OCI-LY3 (cell line): ENCODE data around the gene ADAP1.

Experiments
- H2AFZ ChIP-seq: fragments of 200-600, 300-600 bp; shearing (Covaris generic); 2 replicates; pipeline ENCODE4 v1.6.0; 2014; ENCODE audit warnings: antibody characterized with exemption, low read depth, low read length
- H3K27ac ChIP-seq: fragments of 200-600, 300-600 bp; sonication (generic); 2 replicates; pipeline ENCODE4 v1.5.1; 2014; ENCODE audit warnings: mild to moderate bottlenecking, low read length, moderate library complexity, mixed read lengths
- H3K27me3 ChIP-seq: fragments of 200-600, 300-600 bp; sonication (generic); 2 replicates; pipeline ENCODE4 v1.6.1; 2014; ENCODE audit warnings: low read depth, low read length, mixed read lengths
- H3K36me3 ChIP-seq: fragments of 200-600, 300-600 bp; sonication (generic); replicated peaks from 2 replicates; pipeline ENCODE3; 2014; ENCODE audit warnings: low read depth, low read length, mixed read lengths
- H3K4me1 ChIP-seq: fragments of 300-600, 200-600 bp; sonication (generic); 2 replicates; pipeline ENCODE4 v1.6.1; 2014; ENCODE audit warnings: low read length, mixed read lengths
- H3K4me2 ChIP-seq: fragments of 200-600, 300-600 bp; sonication (generic); 2 replicates; pipeline ENCODE4 v1.6.1; 2014; ENCODE audit warnings: low read length, mixed read lengths
- H3K4me3 ChIP-seq: fragments of 300-600, 200-600 bp; sonication (generic); 2 replicates; pipeline ENCODE4 v1.5.1; 2014; ENCODE audit warnings: antibody characterized with exemption, mild to moderate bottlenecking, low read length, moderate library complexity
- H3K79me2 ChIP-seq: fragments of 300-600, 200-600 bp; shearing (Covaris generic); 2 replicates; pipeline ENCODE4 v1.6.1; 2014; ENCODE audit warnings: mild to moderate bottlenecking, low read length, mixed read lengths
- H3K9ac ChIP-seq: fragments of 300-600, 200-600 bp; shearing (Covaris generic); 2 replicates; pipeline ENCODE4 v1.6.0; 2014; ENCODE audit warnings: mild to moderate bottlenecking, low read length, moderate library complexity
- H3K9me3 ChIP-seq: fragments of 200-600, 300-600 bp; shearing (Covaris generic); 2 replicates; pipeline ENCODE4 v1.6.1; 2014; ENCODE audit warnings: low read length, mixed read lengths; ENCODE audit not compliant: insufficient read depth
- H4K20me1 ChIP-seq: fragments of 200-600, 300-600 bp; sonication (generic); 2 replicates; pipeline ENCODE4 v1.6.1; 2016; ENCODE audit warnings: low read length, mixed read lengths; ENCODE audit not compliant: insufficient read depth
- CTCF ChIP-seq: fragments of 200-600, 300-600 bp; sonication (generic); IDR thresholded peaks from 2 replicates; pipeline ENCODE4 v1.5.1; 2014; ENCODE audit warnings: antibody characterized with exemption, low read length, low read depth
- EZH2phosphoT487 ChIP-seq: fragments of 200-600 bp; shearing (Covaris generic); IDR thresholded peaks from 2 replicates; pipeline ENCODE4 v1.6.1; 2018; ENCODE audit warnings: antibody characterized with exemption, mixed run types, low read depth

ADAP1 gene

GRCh38 chr7:871900-872537, 82.5 kb downstream of the ADAP1 start:
- H2AFZ ChIP-seq: no peak overlapping the region

GRCh38 chr7:869348-869747, 85.1 kb downstream of the ADAP1 start:
- H3K36me3 ChIP-seq: peaks cover 22% of the 10 kb centered on the region
- H2AFZ ChIP-seq: no peak overlapping the region
- no peak overlapping the region for H3K27ac ChIP-seq
- no peaks in the 10 kb centered on the region for H3K79me2 ChIP-seq
- no peaks in the 10 kb centered on the region for H3K27me3 ChIP-seq
- no peak for TF ChIP-seq CTCF
- no peak for TF ChIP-seq EZH2phosphoT487
- H3K9me3 ChIP-seq: no peaks in the 10 kb centered on the region
- H3K4me3 ChIP-seq: no peak overlapping the region
- no peak overlapping the region for H3K4me2 ChIP-seq
- H3K9ac ChIP-seq: no peak overlapping the region
- peaks cover 8% of the 10 kb centered on the region; the same call in 1 of the 2 replicates for H3K4me1 ChIP-seq
- H4K20me1 ChIP-seq: no peaks in the 10 kb centered on the region

More at GRCh38 chr7:871900-872537, 82.5 kb downstream of the ADAP1 start:
- H3K9ac ChIP-seq: no peak overlapping the region
- peaks cover 15% of the 10 kb centered on the region for H3K36me3 ChIP-seq
- no peak overlapping the region for H3K4me2 ChIP-seq
- H3K9me3 ChIP-seq: no peaks in the 10 kb centered on the region
- H3K4me3 ChIP-seq: no peak overlapping the region
- peaks cover 14% of the 10 kb centered on the region; the same call in 1 of the 2 replicates for H3K4me1 ChIP-seq
- no peaks in the 10 kb centered on the region for H4K20me1 ChIP-seq
- TF ChIP-seq EZH2phosphoT487 (no peak), CTCF (no peak)
- H3K79me2 ChIP-seq: peaks cover 2% of the 10 kb centered on the region
- H3K27ac ChIP-seq: no peak overlapping the region
- no peaks in the 10 kb centered on the region for H3K27me3 ChIP-seq

- Histone ChIP-seq H3K36me3 (peaks cover 14% of the 10 kb centered on the region), H3K27ac (no peak overlapping the region), H4K20me1 (no peaks in the 10 kb centered on the region), H3K4me2 (no peak overlapping the region), H3K4me3 (no peak overlapping the region), H3K4me1 (peaks cover 1% of the 10 kb centered on the region; the same call in 1 of the 2 replicates), H3K79me2 (no peaks in the 10 kb centered on the region), H3K9me3 (no peaks in the 10 kb centered on the region), H2AFZ (no peak overlapping the region), H3K27me3 (no peaks in the 10 kb centered on the region), H3K9ac (no peak overlapping the region)
- no peak for TF ChIP-seq EZH2phosphoT487
- no peak for TF ChIP-seq CTCF
Measured at GRCh38 chr7:868189-868486, 86.3 kb downstream of the ADAP1 start.

DNA sequence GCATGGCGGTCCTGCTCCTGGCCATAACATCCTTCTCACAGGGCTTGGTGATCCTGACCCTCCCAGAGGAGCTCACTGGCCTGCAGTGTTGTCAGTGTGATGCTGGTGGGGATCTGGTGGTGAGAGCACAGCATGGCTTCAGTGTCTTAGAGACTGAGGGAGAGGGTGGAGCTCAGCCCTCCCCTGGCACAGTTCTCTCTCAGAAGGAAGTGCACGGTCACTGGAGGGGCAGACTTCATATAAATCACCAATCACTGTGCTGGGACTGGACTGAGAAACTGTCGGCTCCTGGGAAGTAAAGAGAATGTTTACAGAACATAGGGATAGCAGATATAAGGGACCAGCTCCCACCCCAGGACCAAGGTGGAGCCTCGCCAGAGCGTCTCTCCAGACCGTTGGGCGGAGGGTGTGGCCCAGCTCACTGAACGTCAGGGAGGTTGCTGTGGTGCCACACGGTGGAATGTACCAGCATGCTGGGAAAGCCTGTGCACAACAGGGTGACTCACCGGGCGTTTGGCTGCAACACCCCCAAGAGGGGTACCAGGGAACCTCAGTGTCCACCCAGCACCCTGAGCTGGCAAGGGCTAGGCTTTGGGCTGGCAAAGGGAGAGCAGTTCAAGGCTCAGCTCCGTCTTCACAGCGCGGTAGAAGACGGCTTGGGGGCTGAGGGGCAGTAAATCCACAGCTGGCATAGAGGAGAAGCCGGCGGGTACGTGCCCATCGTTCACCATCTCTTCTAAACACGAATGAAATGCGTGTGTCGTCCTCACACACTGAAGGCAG, 86.9 kb downstream of the ADAP1 start:
- Histone ChIP-seq H3K27me3 (no peaks in the 10 kb centered on the region), H3K4me2 (no peak overlapping the region), H3K79me2 (no peaks in the 10 kb centered on the region), H4K20me1 (no peaks in the 10 kb centered on the region), H3K27ac (no peak overlapping the region), H3K9me3 (no peaks in the 10 kb centered on the region), H2AFZ (no peak overlapping the region), H3K36me3 (peaks cover 12% of the 10 kb centered on the region), H3K9ac (no peak overlapping the region), H3K4me3 (no peak overlapping the region), H3K4me1 (no peaks in the 10 kb centered on the region)
- TF ChIP-seq CTCF (no peak), EZH2phosphoT487 (no peak)
